Ovary (tissue), 3 donors: ENCODE data around the gene PPP1R9A.

Source experiments
- CTCF ChIP-seq, 3 donors: fragments of 450-650 bp in 2 of 3; fragments of 200-600 bp in 1 of 3; IDR thresholded peaks; one replicate each; pipeline versions ENCODE4 v1.5.1 to v1.8.0; 2016 to 2022; ENCODE audit warnings: antibody characterized with exemption in 3 of 3, mild to moderate bottlenecking in 1 of 3
- POLR2A ChIP-seq: fragments of 450-650 bp; IDR thresholded peaks from one replicate; pipeline ENCODE4 v1.6.1; 2017; ENCODE audit warnings: antibody characterized with exemption, mild to moderate bottlenecking, moderate library complexity
- donor health status: DM: no; HTN: no; CAD: no.

GRCh38 chr7:95319570-95319969, 412.2 kb downstream of the PPP1R9A start:
- TF ChIP-seq CTCF (IDR thresholded peaks at IDR 0.05): no peak
- no peak for TF ChIP-seq POLR2A
